Activated naive CD8-positive, alpha-beta T cell treated with anti-CD3 and anti-CD28 coated beads, Interleukin-2, amount 10 ng/mL, durations not matched to agents 7 days and 5 days (primary cell): ENCODE measurements around the gene UBTF. TPM values are rescaled to one million over a fixed set of nuclear protein-coding genes. Genes with fewer than 3 reads are reported as not detected.

Experiments
- ATAC-seq: fragments of 150-1000 bp; cut with Tn5 transposase; one replicate; pipeline ENCODE4 v1.10.0; 2021; ENCODE audit warnings: low read depth, moderate library complexity
- POLR2A ChIA-PET: fragments of 350-600 bp; sonication (Branson Sonifier 250); formaldehyde crosslinking; loops from one replicate; lab custom pipeline; 2021; ENCODE audit warnings: antibody characterized with exemption; lab: Charles Lee
- DNase-seq: peaks from one replicate; pipeline ENCODE4 v3.0.0; 2021
- H3K27ac Mint-ChIP-seq: one replicate; pipeline ENCODE4 v1.8.0; 2022; ENCODE audit warnings: mild to moderate bottlenecking, mixed read lengths
- H3K27me3 Mint-ChIP-seq: one replicate; pipeline ENCODE4 v1.8.0; 2022; ENCODE audit warnings: mild to moderate bottlenecking, moderate library complexity, mixed read lengths
- H3K36me3 Mint-ChIP-seq: one replicate; pipeline ENCODE4 v1.8.0; 2021; ENCODE audit warnings: mild to moderate bottlenecking, mixed read lengths
- H3K4me1 Mint-ChIP-seq: one replicate; pipeline ENCODE4 v1.8.0; 2021; ENCODE audit warnings: mixed read lengths
- H3K4me3 Mint-ChIP-seq: one replicate; pipeline ENCODE4 v1.8.0; 2022; ENCODE audit warnings: mild to moderate bottlenecking, moderate library complexity, mixed read lengths
- H3K9me3 Mint-ChIP-seq: one replicate; pipeline ENCODE4 v1.8.0; 2021; ENCODE audit warnings: mixed read lengths
- total RNA-seq, 2 experiments: library from RNA; stranded (reverse); gene quantifications; one replicate each; pipeline ENCODE4 v1.2.3, GENCODE V29; 2021

Gene UBTF
- total RNA-seq, 2 experiments from 2014 or later = 183 to 200 TPM

DNA sequence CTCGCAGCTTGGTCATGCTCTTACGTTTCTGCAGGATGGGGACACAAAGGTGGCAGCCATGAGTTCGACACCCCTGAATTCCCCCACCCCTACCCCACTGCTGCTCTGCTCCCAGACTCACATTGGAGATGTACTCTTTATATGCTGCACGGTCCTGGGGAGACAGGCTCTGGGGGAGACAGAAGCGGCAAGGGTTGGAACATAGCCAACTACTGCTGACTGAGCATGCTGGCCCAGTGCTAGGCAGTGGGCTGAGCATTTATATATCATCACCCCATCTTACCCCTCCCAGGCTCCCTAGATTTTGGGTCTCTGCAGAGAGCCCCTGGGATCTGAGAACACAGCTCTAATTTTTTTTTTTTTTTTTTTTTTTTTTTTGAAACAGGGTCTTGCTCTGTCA lies 11.7 kb downstream of the UBTF start:
- Mint-ChIP-seq H3K36me3 (peaks cover 21% of the 10 kb centered on the region), H3K27ac (no peak overlapping the region), H3K9me3 (no peaks in the 10 kb centered on the region), H3K4me3 (no peak overlapping the region), H3K4me1 (peaks cover 34% of the 10 kb centered on the region), H3K27me3 (no peaks in the 10 kb centered on the region)
- POLR2A ChIA-PET = interaction anchor here (0.9 to 3.1 kb wide), 3 partner anchors 9 to 121 kb away, joined by 3 to 15 read pairs (median 4); no protein-coding TSS in a partner anchor
- DNase-seq (no peak), ATAC-seq (no peak)

DNA sequence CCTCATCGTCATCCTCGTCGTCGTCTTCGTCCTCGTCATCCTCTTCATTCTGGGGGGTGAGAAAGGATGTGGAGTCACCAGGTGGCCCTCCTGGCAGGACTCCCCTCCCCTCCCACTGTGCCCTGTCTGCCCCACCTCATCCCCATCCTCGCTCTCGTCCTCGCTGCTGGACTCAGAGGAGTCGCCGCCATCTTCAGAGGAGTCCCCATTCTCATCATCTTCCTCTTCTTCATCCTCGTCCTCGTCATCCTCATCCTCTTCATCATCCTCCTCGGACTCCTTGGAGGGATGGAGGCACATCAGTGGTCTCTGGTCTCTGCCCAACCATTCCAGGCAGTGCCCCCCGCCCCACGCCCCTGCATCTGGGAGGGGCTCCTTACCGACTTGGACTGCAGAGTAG lies 12.2 kb downstream of the UBTF start:
- H3K4me1 Mint-ChIP-seq = peaks cover 36% of the 10 kb centered on the region
- DNase-seq (no peak), ATAC-seq (no peak)
- no peak overlapping the region for H3K4me3 Mint-ChIP-seq
- H3K36me3 Mint-ChIP-seq = peaks cover 21% of the 10 kb centered on the region
- no peaks in the 10 kb centered on the region for H3K9me3 Mint-ChIP-seq
- H3K27me3 Mint-ChIP-seq = no peaks in the 10 kb centered on the region
- H3K27ac Mint-ChIP-seq = no peak overlapping the region
- POLR2A ChIA-PET = interaction anchor here (0.7 to 1.2 kb wide), 3 partner anchors 120 to 311 kb away, joined by 3 to 4 read pairs (median 3); no protein-coding TSS in a partner anchor

DNA sequence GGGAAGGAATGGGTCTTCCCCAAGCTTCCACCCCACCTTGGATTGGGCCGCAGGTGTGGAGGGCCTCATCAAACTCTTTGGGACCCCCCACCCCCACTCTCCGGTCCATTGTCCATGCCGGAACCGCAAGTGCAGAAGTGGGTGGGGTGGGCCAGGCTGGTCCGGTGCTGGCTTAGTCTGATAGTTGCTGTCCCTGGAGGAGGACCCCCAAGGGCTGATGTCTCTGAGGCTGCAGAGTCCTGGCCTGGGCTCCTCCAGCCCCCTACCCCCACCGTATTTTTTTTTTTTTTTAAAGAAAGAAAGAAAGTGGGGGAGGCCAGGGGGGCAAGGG lies 12.7 kb downstream of the UBTF start:
- POLR2A ChIA-PET = interaction anchor here (0.7 to 1.6 kb wide), 3 partner anchors 12 to 310 kb away, joined by 3 to 5 read pairs (median 4); no protein-coding TSS in a partner anchor
- no peak overlapping the region for H3K27ac Mint-ChIP-seq
- H3K27me3 Mint-ChIP-seq = no peaks in the 10 kb centered on the region
- DNase-seq (no peak), ATAC-seq (no peak)
- no peak overlapping the region for H3K4me3 Mint-ChIP-seq
- H3K36me3 Mint-ChIP-seq = peaks cover 21% of the 10 kb centered on the region
- peaks cover 38% of the 10 kb centered on the region for H3K4me1 Mint-ChIP-seq
- H3K9me3 Mint-ChIP-seq = no peaks in the 10 kb centered on the region

DNA sequence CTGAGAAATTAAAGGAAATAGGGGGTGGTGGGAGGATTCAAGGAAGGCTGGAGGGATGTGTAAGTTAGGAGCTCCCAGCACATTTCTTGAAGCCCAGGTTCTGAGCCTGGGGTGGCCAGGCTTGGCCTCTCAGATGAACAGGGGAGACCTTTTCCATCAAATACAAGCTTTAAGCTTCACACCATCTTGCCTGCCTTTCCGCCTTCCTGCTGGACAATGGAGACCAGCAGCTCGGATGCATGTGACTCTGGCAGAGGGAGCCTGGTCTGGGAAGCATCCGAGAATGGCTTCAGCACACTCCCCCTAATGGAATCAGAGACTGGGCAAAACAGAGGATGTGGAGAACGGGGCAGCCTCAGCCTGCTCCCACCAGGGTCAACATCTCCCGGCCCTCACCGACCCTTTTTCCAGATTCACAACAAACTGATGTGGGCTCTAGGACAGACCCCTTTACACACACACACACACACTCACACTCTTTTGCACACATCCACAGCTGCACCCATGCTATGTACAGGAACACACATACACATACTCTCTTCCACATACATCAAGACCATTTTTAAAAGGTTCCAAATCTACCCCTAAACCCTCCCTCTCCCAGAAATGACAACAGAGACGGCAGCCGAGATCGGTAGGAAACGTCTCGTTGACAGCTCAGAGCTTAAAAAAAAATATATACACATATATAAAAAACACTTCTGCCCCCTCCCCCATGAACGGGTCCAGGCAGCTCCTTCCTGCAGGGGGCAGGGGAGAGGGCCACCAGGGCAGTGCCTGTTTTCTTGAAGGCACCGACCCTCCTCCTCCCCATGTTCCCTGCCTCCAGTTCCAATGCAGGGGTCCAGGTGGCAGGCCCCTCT lies 13.3 kb downstream of the UBTF start:
- POLR2A ChIA-PET = interaction anchor here (1.1 to 1.6 kb wide), 4 partner anchors 12 to 121 kb away, joined by 3 to 5 read pairs (median 4); partner anchors contain the start of gene TMUB2
- ATAC-seq = no peak
- no peak for DNase-seq
- H3K4me1 Mint-ChIP-seq = peaks cover 37% of the 10 kb centered on the region
- no peaks in the 10 kb centered on the region for H3K27me3 Mint-ChIP-seq
- H3K9me3 Mint-ChIP-seq = no peaks in the 10 kb centered on the region
- H3K27ac Mint-ChIP-seq = peak overlapping the region; percentile 42
- no peak overlapping the region for H3K4me3 Mint-ChIP-seq
- peaks cover 21% of the 10 kb centered on the region for H3K36me3 Mint-ChIP-seq

DNA sequence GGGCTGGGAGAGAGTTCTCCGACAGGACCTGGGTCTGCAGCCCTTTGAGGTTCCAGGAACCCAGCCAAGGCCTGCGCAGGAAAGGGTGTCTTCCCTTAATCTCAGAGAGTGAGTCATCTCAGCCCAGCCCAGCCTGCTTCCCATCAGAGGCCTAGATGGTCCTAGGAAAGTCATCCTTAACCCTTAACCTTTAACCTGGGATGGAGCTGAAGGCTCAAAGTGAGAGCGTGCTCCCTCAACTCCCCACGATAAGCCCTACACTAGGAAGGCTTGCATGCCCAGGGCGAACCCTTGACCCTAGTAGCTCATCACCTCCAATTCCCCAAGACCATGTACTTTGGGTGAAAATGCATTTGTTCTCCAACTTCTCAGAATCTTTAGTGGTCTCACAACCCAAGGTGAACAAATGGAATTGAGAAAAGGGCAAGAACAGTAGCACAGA lies 15.0 kb downstream of the UBTF start:
- H3K4me1 Mint-ChIP-seq = peaks cover 33% of the 10 kb centered on the region
- POLR2A ChIA-PET = interaction anchor here (0.6 to 2.5 kb wide), 8 partner anchors 9 to 150 kb away, joined by 3 to 12 read pairs (median 4); partner anchors contain the start of gene TMUB2
- H3K36me3 Mint-ChIP-seq = peaks cover 16% of the 10 kb centered on the region
- ATAC-seq (no peak), DNase-seq (no peak)
- no peak overlapping the region for H3K4me3 Mint-ChIP-seq
- H3K27ac Mint-ChIP-seq = peak overlapping the region; percentile 32
- H3K27me3 Mint-ChIP-seq = no peaks in the 10 kb centered on the region
- no peaks in the 10 kb centered on the region for H3K9me3 Mint-ChIP-seq

DNA sequence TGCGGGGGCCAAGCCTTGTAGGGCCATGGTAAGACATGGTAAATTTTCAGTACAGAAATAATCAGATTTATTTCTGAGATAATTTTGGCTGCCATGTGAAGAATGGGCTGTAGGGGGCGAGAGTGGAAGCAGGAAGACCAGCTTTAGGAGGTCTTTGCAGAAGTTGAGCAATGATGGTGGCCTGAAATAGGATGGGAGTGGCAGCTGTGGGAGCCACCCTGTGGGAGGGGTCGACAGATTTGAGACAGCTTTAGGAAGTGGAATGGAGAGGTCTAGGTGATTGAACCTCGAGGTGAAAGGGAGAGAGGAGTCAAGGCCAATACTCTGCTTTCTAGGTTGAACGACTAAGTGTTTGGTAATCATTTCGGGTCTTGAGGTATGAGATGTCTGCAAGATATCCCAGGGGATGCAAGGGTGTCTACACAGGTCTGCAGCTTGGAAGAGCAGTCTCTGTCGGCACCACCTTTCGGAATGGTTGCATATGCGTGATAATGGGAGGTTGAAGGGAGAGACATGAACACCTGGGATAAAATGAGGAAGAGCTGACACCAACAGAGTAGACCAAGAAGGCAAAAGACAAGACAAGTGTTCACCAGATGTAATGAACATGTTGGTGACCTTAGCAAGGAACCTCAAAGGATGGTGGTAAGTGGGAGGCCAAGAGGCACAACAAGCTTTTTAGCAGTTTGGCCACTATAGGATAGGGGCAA lies 15.6 kb downstream of the UBTF start:
- Mint-ChIP-seq H3K27me3 (no peaks in the 10 kb centered on the region), H3K36me3 (peaks cover 16% of the 10 kb centered on the region), H3K4me3 (peak overlapping the region; percentile 10), H3K27ac (peak overlapping the region; percentile 42), H3K9me3 (no peaks in the 10 kb centered on the region), H3K4me1 (peaks cover 33% of the 10 kb centered on the region)
- POLR2A ChIA-PET = interaction anchor here (0.6 to 2.5 kb wide), 8 partner anchors 10 to 147 kb away, joined by 3 to 12 read pairs (median 4); partner anchors contain the start of gene TMUB2
- no peak for ATAC-seq
- DNase-seq = peak; percentile 52

DNA sequence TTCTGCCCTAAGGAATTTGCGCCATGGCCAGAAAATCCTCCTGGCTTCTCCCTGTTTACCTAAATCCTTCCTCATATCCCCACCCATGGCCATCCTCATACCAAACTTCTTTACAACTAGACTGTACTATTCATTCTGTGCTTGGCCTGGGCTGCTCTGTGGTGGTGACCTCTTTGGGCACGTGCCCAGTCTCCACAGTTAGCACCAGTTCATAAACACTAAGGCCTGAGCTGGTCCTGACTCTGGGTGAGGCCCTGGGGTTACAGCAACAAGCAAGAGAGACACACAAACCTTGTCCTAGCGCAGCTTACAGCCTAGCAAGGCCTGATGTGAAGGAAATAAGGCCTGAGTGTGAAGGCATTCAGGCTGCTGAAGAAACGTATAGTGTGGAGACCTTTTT lies 16.7 kb downstream of the UBTF start:
- ATAC-seq = no peak
- H3K27ac Mint-ChIP-seq = peak overlapping the region; percentile 54

DNA sequence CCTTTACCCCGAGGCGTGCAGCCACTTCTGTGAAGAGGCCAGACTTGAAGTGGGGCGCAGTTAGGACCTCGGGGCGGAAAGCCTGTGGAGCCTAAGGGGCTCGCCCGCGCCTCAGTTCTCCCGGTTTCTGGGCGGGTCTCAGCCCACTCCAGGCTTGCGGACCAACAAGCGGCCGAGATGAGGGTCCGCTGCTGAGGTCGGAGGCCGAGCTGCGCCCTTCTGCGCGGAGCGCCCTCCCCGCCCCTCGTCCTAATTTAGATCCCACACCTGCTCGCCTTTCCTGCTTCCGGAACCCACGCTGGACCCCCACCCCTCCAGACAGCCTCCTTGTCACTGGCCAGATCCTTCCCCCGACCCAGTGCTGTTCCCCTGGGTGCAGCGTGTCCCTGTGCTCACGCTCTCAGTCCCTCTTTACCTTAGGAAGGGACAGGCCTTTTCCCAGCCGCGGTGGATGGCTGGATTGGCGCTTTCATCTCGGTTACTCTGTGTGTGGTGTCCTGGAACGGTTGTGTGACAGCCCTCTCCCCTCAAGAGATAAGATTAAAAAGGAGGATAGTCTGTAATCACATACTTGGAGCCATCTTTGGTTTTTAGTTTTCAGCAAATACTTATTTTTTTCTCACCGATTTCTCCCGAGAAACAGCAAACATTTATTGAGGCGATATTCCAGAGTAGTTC lies 18.9 kb downstream of the UBTF start:
- Mint-ChIP-seq H3K4me1 (peaks cover 43% of the 10 kb centered on the region), H3K9me3 (no peaks in the 10 kb centered on the region), H3K27ac (peak overlapping the region; percentile 97), H3K4me3 (peak overlapping the region; percentile 92), H3K36me3 (peaks cover 10% of the 10 kb centered on the region), H3K27me3 (no peaks in the 10 kb centered on the region)
- DNase-seq (no peak), ATAC-seq (no peak)
- POLR2A ChIA-PET = interaction anchor here (0.9 to 4.6 kb wide), 8 partner anchors 10 to 126 kb away, joined by 3 to 56 read pairs (median 8); partner anchors contain the start of genes SLC25A39 and TMUB2

More for the DNA sequence above, 16.7 kb downstream of the UBTF start:
- Mint-ChIP-seq H3K4me3 (no peak overlapping the region), H3K27me3 (no peaks in the 10 kb centered on the region), H3K9me3 (no peaks in the 10 kb centered on the region), H3K4me1 (peaks cover 35% of the 10 kb centered on the region), H3K36me3 (peaks cover 9% of the 10 kb centered on the region)
- DNase-seq = no peak
- POLR2A ChIA-PET = interaction anchor here (0.9 to 2.5 kb wide), 3 partner anchors 12 to 128 kb away, joined by 4 to 10 read pairs (median 5); no protein-coding TSS in a partner anchor

DNA sequence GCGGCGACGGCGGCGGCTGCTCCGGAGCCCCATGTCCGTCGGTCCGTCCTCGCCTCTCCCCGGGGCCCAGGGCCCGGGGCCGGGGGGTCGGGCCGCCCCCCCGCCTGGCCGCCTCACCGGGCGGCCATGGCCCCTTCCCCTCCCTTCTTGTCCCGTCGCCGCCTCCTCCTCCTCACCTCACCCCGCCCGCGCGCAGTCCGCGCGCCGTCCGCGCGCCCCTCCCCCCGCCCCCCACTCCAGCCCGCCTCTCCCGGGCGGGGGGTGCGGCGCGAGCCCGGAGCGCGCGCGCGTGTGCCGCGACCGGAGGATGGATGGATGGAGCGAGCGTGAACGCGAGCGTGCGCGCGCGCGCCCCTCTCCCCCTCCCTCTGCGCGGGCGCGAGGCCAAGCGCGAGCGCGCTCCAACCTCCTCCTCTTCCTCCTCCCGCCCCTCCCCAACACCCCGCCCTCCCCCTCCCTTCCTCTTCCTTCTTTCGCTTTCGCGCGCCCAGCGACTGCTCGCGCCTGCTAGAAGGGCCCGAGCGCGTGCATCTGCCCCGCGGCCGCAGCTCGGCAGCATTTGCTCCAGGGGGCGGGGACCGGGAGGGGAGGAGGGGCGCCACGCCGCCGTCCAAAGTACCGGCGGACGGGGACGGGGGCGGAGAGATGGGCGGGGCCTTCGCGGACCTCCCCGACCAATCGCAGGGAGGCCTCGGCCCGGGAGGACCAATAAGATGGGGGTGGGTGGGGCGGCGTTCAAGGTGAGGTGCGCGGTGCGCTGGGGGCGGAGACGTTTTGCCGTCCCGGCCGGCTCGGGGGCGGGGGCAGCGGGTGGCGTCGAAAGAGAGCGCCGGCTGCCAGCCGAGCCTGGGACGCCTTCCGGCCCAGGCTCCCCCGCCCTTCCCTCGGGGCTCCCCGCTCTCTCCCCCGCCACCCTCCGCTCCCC lies 19.7 kb downstream of the UBTF start, which contains the start of gene ATXN7L3:
Gene ATXN7L3, minus strand, starts transcription at position 332 of the 925 bp plus-strand sequence. CDS start 1,814 bp downstream, outside the sequence.
- peak within 1 kb of the TSS; percentile 97 for H3K27ac Mint-ChIP-seq
- no peaks in the 10 kb centered on the region for H3K27me3 Mint-ChIP-seq
- POLR2A ChIA-PET = interaction anchor here (0.7 to 4.6 kb wide), 10 partner anchors 10 to 163 kb away, joined by 3 to 56 read pairs (median 14); partner anchors contain the start of genes SLC25A39 and TMUB2
- H3K9me3 Mint-ChIP-seq = no peaks in the 10 kb centered on the region
- ATAC-seq = peak; percentile 71
- DNase-seq = peak; percentile 98
- peaks cover 10% of the 10 kb centered on the region for H3K36me3 Mint-ChIP-seq
- peak within 1 kb of the TSS; percentile 95 for H3K4me3 Mint-ChIP-seq
- peaks cover 45% of the 10 kb centered on the region for H3K4me1 Mint-ChIP-seq

DNA sequence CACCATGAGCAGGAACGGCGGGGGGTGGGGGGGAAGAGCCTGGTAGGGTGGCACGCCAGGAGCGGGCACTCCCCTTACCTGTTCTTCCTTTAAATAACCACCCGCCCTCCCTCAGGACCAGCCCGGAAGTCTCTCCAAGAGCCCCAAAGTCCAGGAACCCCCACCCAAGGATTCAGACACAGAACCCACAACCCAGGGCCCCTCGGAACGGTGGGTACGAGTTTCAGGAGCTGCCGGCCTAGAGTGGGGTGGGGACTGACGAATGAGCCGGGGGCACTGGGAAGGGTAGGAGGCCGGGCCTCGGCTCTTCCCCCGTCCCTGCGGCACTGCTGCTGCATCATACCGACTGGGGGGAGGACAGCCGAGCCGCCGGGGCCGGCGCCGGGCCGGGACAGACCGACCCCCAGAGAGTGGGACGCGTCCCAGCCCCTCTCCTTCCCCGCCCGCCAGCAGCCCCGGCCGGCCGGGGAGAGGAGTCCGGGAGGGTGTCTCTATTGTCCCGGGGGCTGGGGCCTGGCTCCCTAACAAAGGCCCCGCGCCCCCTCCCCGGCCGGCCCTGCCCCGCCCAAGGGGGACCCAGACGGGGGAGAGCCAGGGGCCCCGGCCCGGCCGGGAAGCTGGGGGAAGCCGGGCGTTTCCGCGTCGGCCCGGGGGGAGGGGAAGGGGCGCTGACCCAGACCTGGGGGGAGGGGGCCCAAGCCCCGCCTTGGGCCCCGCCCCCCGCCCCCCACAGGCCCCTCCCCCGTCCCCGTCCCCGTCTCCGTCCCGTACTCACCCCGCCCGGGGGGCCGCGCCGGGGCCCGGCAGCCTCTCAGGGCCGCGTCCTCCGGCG lies 20.5 kb downstream of the UBTF start:
- Mint-ChIP-seq H3K27me3 (no peaks in the 10 kb centered on the region), H3K27ac (peak overlapping the region; percentile 95), H3K9me3 (no peaks in the 10 kb centered on the region), H3K36me3 (peaks cover 9% of the 10 kb centered on the region), H3K4me3 (peak overlapping the region; percentile 95), H3K4me1 (peaks cover 43% of the 10 kb centered on the region)
- ATAC-seq = peak; percentile 11
- peak; percentile 78 for DNase-seq
- POLR2A ChIA-PET = interaction anchor here (0.5 to 4.6 kb wide), 13 partner anchors 9 to 945 kb away, joined by 3 to 56 read pairs (median 9); partner anchors contain the start of genes GRN, SLC25A39 and TMUB2
